GM12878 (cell line): ENCODE results near the gene PLB1. TPM values are rescaled to one million over a fixed set of nuclear protein-coding genes. Genes with fewer than 3 reads are reported as not detected.

Experiments used
- ATAC-seq: fragments of 200-7000 bp; cut with Tn5 transposase; 3 replicates; pipeline ENCODE4 v1.9.1; 2020; ENCODE audit warnings: mild to moderate bottlenecking, moderate library complexity
- BruUV-seq: library from RNA; stranded (reverse); fragments of 400-500 nt; replicated peaks from 2 replicates; lab custom pipeline; 2021; lab: Mats Ljungman, UMichigan
- CTCF ChIA-PET: fragments of 300-600 bp; sonication (Branson Sonifier 250); formaldehyde crosslinking; extraction: SDS; loops from one replicate; lab custom pipeline; 2021; ENCODE audit warnings: inconsistent platforms; lab: Yijun Ruan, JAX
- POLR2A ChIA-PET: fragments of 350-600 bp; formaldehyde crosslinking; extraction: SDS; loops from one replicate; lab custom pipeline; 2021; ENCODE audit warnings: inconsistent platforms; lab: Charles Lee
- RAD21 ChIA-PET: fragments of 300-600 bp; sonication (Branson Sonifier 250); formaldehyde crosslinking; loops from one replicate; lab custom pipeline; 2023; ENCODE audit warnings: antibody characterized with exemption; ENCODE audit not compliant: unreplicated experiment; lab: Charles Lee
- SMC1A ChIA-PET: fragments of 300-600 bp; sonication (Branson Sonifier 250); formaldehyde crosslinking; loops from one replicate; lab custom pipeline; 2023; ENCODE audit not compliant: unreplicated experiment, uncharacterized antibody; lab: Charles Lee
- DNase-seq: peaks from one replicate; pipeline ENCODE4 v3.0.0-alpha.2; 2011; ENCODE audit warnings: low read depth, low spot score
- FAIRE-seq: peaks from 3 replicates; lab custom pipeline; 2011; peaks lifted over from hg19 to GRCh38; lab: Jason Lieb, UNC
- H2AFZ ChIP-seq: 2 replicates; pipeline ENCODE4 v1.6.0; 2011; ENCODE audit warnings: low read depth, low read length, control low read depth; ENCODE audit not compliant: control insufficient read depth
- H3K27ac ChIP-seq: 2 replicates; pipeline ENCODE4 v1.5.1; 2011; ENCODE audit warnings: control low read depth; ENCODE audit not compliant: control insufficient read depth, insufficient read depth
- H3K27me3 ChIP-seq, 2 experiments: replicated peaks in 1 of 2; 2 replicates each; pipeline versions ENCODE4 v1.6.0 to v1.6.1; 2011; ENCODE audit warnings: low read length in 1 of 2; ENCODE audit not compliant: control insufficient read depth in 2 of 2, insufficient read depth in 2 of 2
- H3K36me3 ChIP-seq, 2 experiments: 2 replicates each; pipeline ENCODE4 v1.5.1; 2011; ENCODE audit warnings: low read length in 1 of 2; ENCODE audit not compliant: control insufficient read depth in 2 of 2, insufficient read depth in 2 of 2
- H3K4me1 ChIP-seq: 2 replicates; pipeline ENCODE4 v1.6.1; 2011; ENCODE audit warnings: mild to moderate bottlenecking, low read length, moderate library complexity, mixed read lengths; ENCODE audit not compliant: control insufficient read depth, insufficient read depth
- H3K4me2 ChIP-seq: 2 replicates; pipeline ENCODE4 v1.6.0; 2011; ENCODE audit warnings: control low read depth; ENCODE audit not compliant: control insufficient read depth, insufficient read depth
- H3K4me3 ChIP-seq: fragments of 200-600 bp; sonication (generic); 2 replicates; pipeline ENCODE4 v1.5.1; 2016
- H3K79me2 ChIP-seq: 2 replicates; pipeline ENCODE4 v1.6.0; 2011; ENCODE audit warnings: low read length; ENCODE audit not compliant: control insufficient read depth, insufficient read depth
- H3K9ac ChIP-seq: 2 replicates; pipeline ENCODE4 v1.8.0; 2011; ENCODE audit warnings: low read length, control low read depth, mixed read lengths; ENCODE audit not compliant: control insufficient read depth, insufficient read depth
- H3K9me3 ChIP-seq: replicated peaks from 3 replicates; pipeline ENCODE4 v1.5.1; 2011; ENCODE audit warnings: mild to moderate bottlenecking, low read length; ENCODE audit not compliant: control insufficient read depth, insufficient read depth
- H4K20me1 ChIP-seq: 2 replicates; pipeline ENCODE4 v1.6.0; 2011; ENCODE audit not compliant: control insufficient read depth, insufficient read depth
- ATF3 ChIP-seq: IDR thresholded peaks from 2 replicates; pipeline ENCODE4 v1.6.1; 2011; ENCODE audit warnings: low read depth, mild to moderate bottlenecking, low read length, moderate library complexity, borderline replicate concordance; ENCODE audit errors: extremely low read depth
- CREB1 ChIP-seq: IDR thresholded peaks from 2 replicates; pipeline ENCODE4 v1.6.1; 2012; ENCODE audit warnings: low read depth, mild to moderate bottlenecking, inconsistent platforms
- GABPA ChIP-seq: IDR thresholded peaks from 2 replicates; pipeline ENCODE4 v1.6.1; 2014; ENCODE audit warnings: antibody characterized with exemption, low read depth, mild to moderate bottlenecking, inconsistent platforms
- HSF1 ChIP-seq: fragments of 150-350 bp; IDR thresholded peaks from 2 replicates; pipeline ENCODE4 v1.6.1; 2014; ENCODE audit warnings: mild to moderate bottlenecking, low read depth, low read length
- MAX ChIP-seq: IDR thresholded peaks from 2 replicates; pipeline ENCODE4 v1.6.1; 2012; ENCODE audit warnings: low read depth, low read length, improper control_type of control experiment
- MEF2A ChIP-seq: IDR thresholded peaks from 2 replicates; pipeline ENCODE4 v1.6.1; 2011; ENCODE audit warnings: low read depth, mild to moderate bottlenecking, low read length, moderate library complexity; ENCODE audit not compliant: insufficient read depth
- MXI1 ChIP-seq: fragments of 150-350 bp; IDR thresholded peaks from 2 replicates; pipeline ENCODE4 v1.6.1; 2011; ENCODE audit warnings: low read depth, mild to moderate bottlenecking, inconsistent platforms, low read length, improper control_type of control experiment
- PAX8 ChIP-seq: fragments of 450-650 bp; IDR thresholded peaks from 2 replicates; pipeline ENCODE4 v1.6.1; 2017; ENCODE audit warnings: mild to moderate bottlenecking, moderate library complexity
- RB1 ChIP-seq: fragments of 450-650 bp; formaldehyde crosslinking; IDR thresholded peaks from 2 replicates; pipeline ENCODE4 v1.6.1; 2017; ENCODE audit warnings: mild to moderate bottlenecking, borderline replicate concordance
- YBX1 ChIP-seq: fragments of 450-650 bp; IDR thresholded peaks from 2 replicates; pipeline ENCODE4 v1.6.1; 2016; ENCODE audit warnings: antibody characterized with exemption
- ZBTB11 ChIP-seq: fragments of 450-650 bp; formaldehyde crosslinking; IDR thresholded peaks from 2 replicates; pipeline ENCODE4 v1.5.0; 2022; ENCODE audit warnings: mild to moderate bottlenecking, missing genetic modification characterization
- ZBTB33 ChIP-seq: fragments of 450-650 bp; IDR thresholded peaks from 2 replicates; pipeline ENCODE4 v1.6.1; 2017; ENCODE audit warnings: mild to moderate bottlenecking
- ZNF622 ChIP-seq: fragments of 450-650 bp; IDR thresholded peaks from 2 replicates; pipeline ENCODE4 v1.6.1; 2017; ENCODE audit warnings: mild to moderate bottlenecking, inconsistent platforms
- ZZZ3 ChIP-seq: IDR thresholded peaks from 2 replicates; pipeline ENCODE4 v1.6.1; 2011; ENCODE audit warnings: low read depth; ENCODE audit not compliant: control insufficient read depth, insufficient read length
- WGBS: methylation state at CpG from one replicate; pipeline ENCODE4 v1.1.6; 2016; ENCODE audit warnings: low lambda C conversion rate; ENCODE audit not compliant: insufficient replicate concordance, insufficient coverage; ENCODE audit errors: missing lambda C conversion rate; 5-methylcytosine and 5-hydroxymethylcytosine counted together
- in situ Hi-C: fragments of 300-500 bp; cut with MboI; formaldehyde crosslinking; loops from 9 replicates; pipeline ENCODE4 v1.14.3; 2018; ENCODE audit warnings: mixed read lengths
- intact Hi-C: fragments of 100-400 bp; cut with micrococcal nuclease; formaldehyde crosslinking; loops from one replicate; pipeline ENCODE4 v1.14.2; 2022; ENCODE audit not compliant: unreplicated experiment
- polyA plus RNA-seq, 11 experiments: library from polyadenylated mRNA; depleted of rRNA in 4 of 11; unstranded in 6 of 11; stranded (reverse) in 5 of 11; fragments of >200 nt; fragmentation: Nextera tagmentation in 4 of 11; fragmentation: Illumina TruSeq in 1 of 11; extraction: Ambion mirVana in 4 of 11; extraction: Trizol in 1 of 11; gene quantifications; 1 replicate in 1 of 11; 2 replicates in 10 of 11; pipeline versions ENCODE4 v1.2.1 to v1.2.3, GENCODE V29; 2011 to 2016; ENCODE audit warnings: inconsistent platforms in 2 of 11, missing spikeins in 2 of 11, low read depth in 1 of 11
- total RNA-seq, 4 experiments: library from RNA; depleted of rRNA in 3 of 4; stranded (reverse); fragments of >200 nt in 3 of 4; fragmentation: Illumina TruSeq in 1 of 4; extraction: Trizol in 1 of 4; gene quantifications; 2 replicates each; pipeline versions ENCODE4 v1.2.1 to v1.2.3, GENCODE V29; 2013 to 2021

The PLB1 gene
- total and polyA plus RNA-seq, 10 of the 15 experiments (the other 5 are each of a cell fraction or from before 2014, with no cell fraction given): 0.03 to 0.49 (median 0.28) TPM

GRCh38 chr2:28638102-28638501 is 142.2 kb downstream of the PLB1 start:
- ChIA-PET CTCF (no interaction called here), SMC1A (no interaction called here), RAD21 (no interaction called here), POLR2A (no interaction called here)
- FAIRE-seq (no peak), DNase-seq (no peak), ATAC-seq (no peak)
- in situ Hi-C loops: no loop called here
- Histone ChIP-seq H3K9me3 (no peaks in the 10 kb centered on the region), H3K36me3 (no peaks in the 10 kb centered on the region), H2AFZ (no peak overlapping the region), H4K20me1 (no peaks in the 10 kb centered on the region), H3K4me3 (no peak overlapping the region), H3K9ac (no peak overlapping the region), H3K27me3 (no peaks in the 10 kb centered on the region; a peak in 1 of 4 replicates), H3K4me2 (no peak overlapping the region), H3K4me1 (no peaks in the 10 kb centered on the region), H3K27ac (no peak overlapping the region), H3K79me2 (no peaks in the 10 kb centered on the region)
- intact Hi-C loops: no loop called here
- 14% methylated on average over 2 of the region's 2 CpGs for WGBS
- BruUV-seq: no TSS peak
- TF ChIP-seq CREB1 (no peak), ATF3 (no peak), ZBTB33 (no peak), ZBTB11 (CRISPR knock-in tag) (no peak), ZNF622 (no peak), YBX1 (no peak), MEF2A (no peak), HSF1 (no peak), ZZZ3 (no peak), RB1 (no peak), GABPA (no peak), MAX (no peak), PAX8 (no peak), MXI1 (no peak)
